CD14-positive monocyte (primary cell): ENCODE measurements around the gene ANKRD40. TPM values are rescaled to one million over a fixed set of nuclear protein-coding genes. Genes with fewer than 3 reads are reported as not detected.

Source experiments
- DNase-seq, 3 donors: peaks; one replicate each; pipeline ENCODE4 v3.0.0-alpha.2; 2011 to 2022
- H2AFZ ChIP-seq: 2 replicates; pipeline ENCODE4 v1.6.0; 2012; ENCODE audit warnings: mild to moderate bottlenecking, low read depth, low read length, inconsistent platforms; ENCODE audit not compliant: insufficient read depth, poor library complexity, severe bottlenecking
- H3K27ac ChIP-seq, 2 donors: 1 replicate in 1 of 2; 2 replicates in 1 of 2; pipeline ENCODE4 v1.5.1; 2012 to 2013; ENCODE audit warnings: low read length in 2 of 2, control low read depth in 1 of 2, inconsistent platforms in 1 of 2, low read depth in 1 of 2, mild to moderate bottlenecking in 1 of 2
- H3K27me3 ChIP-seq, 2 donors: one replicate each; pipeline versions ENCODE4 v1.6.0 to v1.6.1; 2011 to 2013; ENCODE audit warnings: low read length in 2 of 2; ENCODE audit not compliant: control insufficient read depth in 2 of 2, insufficient read depth in 2 of 2
- H3K36me3 ChIP-seq, 2 donors: replicated peaks in 1 of 2; 1 replicate in 1 of 2; 2 replicates in 1 of 2; pipeline versions ENCODE4 v1.5.1 to v1.6.1; 2012 to 2013; ENCODE audit warnings: low read length in 2 of 2, control low read depth in 1 of 2, inconsistent platforms in 1 of 2, mild to moderate bottlenecking in 1 of 2; ENCODE audit not compliant: insufficient read depth in 2 of 2, control insufficient read depth in 1 of 2
- H3K4me1 ChIP-seq, 2 donors: 1 replicate in 1 of 2; 2 replicates in 1 of 2; pipeline versions ENCODE4 v1.5.1 to v1.6.1; 2012 to 2013; ENCODE audit warnings: low read length in 2 of 2, control low read depth in 1 of 2, inconsistent platforms in 1 of 2, mild to moderate bottlenecking in 1 of 2, moderate library complexity in 1 of 2; ENCODE audit not compliant: insufficient read depth in 2 of 2, control insufficient read depth in 1 of 2
- H3K4me2 ChIP-seq: replicated peaks from 2 replicates; pipeline ENCODE3; 2012; ENCODE audit warnings: low read length, moderate library complexity, mild to moderate bottlenecking; ENCODE audit not compliant: poor library complexity, severe bottlenecking; ENCODE audit errors: extremely low read depth
- H3K4me3 ChIP-seq, 3 experiments: fragments of 200-600 bp in 1 of 3; sonication (generic) in 1 of 3; replicated peaks in 1 of 3; 1 replicate in 2 of 3; 2 replicates in 1 of 3; pipeline ENCODE4 v1.5.1; 2011 to 2013; ENCODE audit warnings: low read length in 3 of 3, mild to moderate bottlenecking in 3 of 3, control low read depth in 2 of 3, low read depth in 2 of 3, inconsistent platforms in 1 of 3, moderate library complexity in 1 of 3
- H3K79me2 ChIP-seq: 2 replicates; pipeline ENCODE4 v1.6.0; 2012; ENCODE audit warnings: mild to moderate bottlenecking, control low read depth, inconsistent platforms, low read length, moderate library complexity; ENCODE audit not compliant: insufficient read depth
- H3K9ac ChIP-seq: 2 replicates; pipeline ENCODE4 v1.6.0; 2017; ENCODE audit warnings: low read length, mild to moderate bottlenecking; ENCODE audit not compliant: insufficient read depth, poor library complexity, severe bottlenecking
- H3K9me3 ChIP-seq, 2 donors: replicated peaks in 1 of 2; 1 replicate in 1 of 2; 2 replicates in 1 of 2; pipeline versions ENCODE4 v1.5.1 to v1.6.1; 2012 to 2013; ENCODE audit warnings: low read length in 2 of 2, control low read depth in 1 of 2; ENCODE audit not compliant: control insufficient read depth in 1 of 2, insufficient read depth in 1 of 2
- H4K20me1 ChIP-seq: 2 replicates; pipeline ENCODE4 v1.6.0; 2012; ENCODE audit warnings: mild to moderate bottlenecking, low read length, control low read depth, moderate library complexity; ENCODE audit not compliant: insufficient read depth
- H3K27ac Mint-ChIP-seq, 7 donors: one replicate each; pipeline ENCODE4 v1.8.0; 2020; ENCODE audit warnings: mild to moderate bottlenecking in 7 of 7, mixed read lengths in 7 of 7, moderate library complexity in 6 of 7, inconsistent platforms in 2 of 7
- H3K27me3 Mint-ChIP-seq, 3 donors: one replicate each; pipeline ENCODE4 v1.8.0; 2021 to 2022; ENCODE audit warnings: low read depth in 3 of 3, mild to moderate bottlenecking in 3 of 3, mixed read lengths in 3 of 3, moderate library complexity in 3 of 3, inconsistent platforms in 1 of 3
- H3K36me3 Mint-ChIP-seq, 2 donors: one replicate each; pipeline ENCODE4 v1.8.0; 2020; ENCODE audit warnings: mixed read lengths in 2 of 2, inconsistent platforms in 1 of 2, mild to moderate bottlenecking in 1 of 2
- H3K4me1 Mint-ChIP-seq: one replicate; pipeline ENCODE4 v1.8.0; 2020; ENCODE audit warnings: mild to moderate bottlenecking, mixed read lengths
- H3K4me3 Mint-ChIP-seq, 2 donors: one replicate each; pipeline ENCODE4 v1.8.0; 2020; ENCODE audit warnings: mild to moderate bottlenecking in 2 of 2, mixed read lengths in 2 of 2, moderate library complexity in 1 of 2
- H3K9me3 Mint-ChIP-seq, 7 donors: one replicate each; pipeline ENCODE4 v1.8.0; 2020 to 2022; ENCODE audit warnings: mixed read lengths in 7 of 7, mild to moderate bottlenecking in 6 of 7, moderate library complexity in 6 of 7, inconsistent platforms in 2 of 7
- CTCF ChIP-seq: fragments of 200-600 bp; IDR thresholded peaks from one replicate; pipeline ENCODE4 v1.8.0; 2022; ENCODE audit warnings: antibody characterized with exemption, mild to moderate bottlenecking
- WGBS: methylation state at CpG from one replicate; pipeline ENCODE4 v1.1.5; 2013; ENCODE audit warnings: missing lambda C conversion rate; ENCODE audit not compliant: insufficient coverage; 5-methylcytosine and 5-hydroxymethylcytosine counted together
- intact Hi-C, 2 donors: fragments of 100-400 bp; cut with micrococcal nuclease; formaldehyde crosslinking; loops; one replicate each; pipeline versions ENCODE4 v1.15.0 to v1.15.1; 2023
- polyA plus RNA-seq, 3 donors: library from polyadenylated mRNA; depleted of rRNA in 1 of 3; unstranded in 2 of 3; stranded (reverse) in 1 of 3; fragments of 300-500 nt in 2 of 3; fragments of >200 nt in 1 of 3; fragmentation: Illumina TruSeq in 2 of 3; gene quantifications; 1 replicate in 2 of 3; 2 replicates in 1 of 3; pipeline ENCODE4 v1.2.3, GENCODE V29; 2012 to 2021

Gene ANKRD40
- polyA plus RNA-seq, 3 donors, result 3.4 to 21.8 (median 3.4) TPM

- no peaks in the 10 kb centered on the region for H3K27me3 ChIP-seq
These were observed 43.8 kb downstream of the ANKRD40 start for GRCh38 chr17:50663812-50664374.

GRCh38 chr17:50662632-50663225 is 45.0 kb downstream of the ANKRD40 start:
- Histone ChIP-seq H2AFZ (no peak overlapping the region), H3K79me2 (no peaks in the 10 kb centered on the region), H3K36me3 (no peaks in the 10 kb centered on the region), H3K4me1 (peaks cover 32 to 46% of the 10 kb centered on the region in 2 donors), H3K9ac (no peak overlapping the region), H3K4me2 (no peak overlapping the region), H3K27ac (peak overlapping the region in 1 of 2 donors; percentile 87), H3K27me3 (no peaks in the 10 kb centered on the region), H4K20me1 (no peaks in the 10 kb centered on the region), H3K9me3 (no peaks in the 10 kb centered on the region), H3K4me3 (no peak overlapping the region)
- H3K27ac Mint-ChIP-seq, result peak overlapping the region in 3 of 7 donors; percentile 30 to 82 (median 65)
- peaks cover 0 to 2% of the 10 kb centered on the region in 2 donors for H3K36me3 Mint-ChIP-seq
- peaks cover 0 to 8% (median 2%) of the 10 kb centered on the region in 3 donors for H3K27me3 Mint-ChIP-seq
- TF ChIP-seq CTCF, result no peak
- no peak for DNase-seq
- no peaks in the 10 kb centered on the region for H3K9me3 Mint-ChIP-seq
- intact Hi-C loops, result no loop called here
- no peak overlapping the region for H3K4me3 Mint-ChIP-seq
- peaks cover 46% of the 10 kb centered on the region for H3K4me1 Mint-ChIP-seq
- WGBS, result 94% methylated on average over 8 of the region's 9 CpGs

More at GRCh38 chr17:50663812-50664374, 43.8 kb downstream of the ANKRD40 start:
- H3K36me3 Mint-ChIP-seq, result peaks cover 0 to 2% of the 10 kb centered on the region in 2 donors
- H3K9me3 ChIP-seq, result no peaks in the 10 kb centered on the region
- no peak for DNase-seq
- no peaks in the 10 kb centered on the region for H3K79me2 ChIP-seq
- peaks cover 54% of the 10 kb centered on the region for H3K4me1 Mint-ChIP-seq
- H3K9ac ChIP-seq, result no peak overlapping the region
- H2AFZ ChIP-seq, result no peak overlapping the region
- H3K4me1 ChIP-seq, result peaks cover 32 to 57% of the 10 kb centered on the region in 2 donors
- H3K4me2 ChIP-seq, result no peak overlapping the region
- no peak overlapping the region for H3K27ac ChIP-seq
- no peak overlapping the region for H3K27ac Mint-ChIP-seq
- no peaks in the 10 kb centered on the region for H3K9me3 Mint-ChIP-seq
- H4K20me1 ChIP-seq, result no peaks in the 10 kb centered on the region
- no peak overlapping the region for H3K4me3 ChIP-seq
- intact Hi-C loops, result no loop called here
- WGBS, result 80% methylated on average over 7 of the region's 10 CpGs
- no peak overlapping the region for H3K4me3 Mint-ChIP-seq
- H3K36me3 ChIP-seq, result no peaks in the 10 kb centered on the region
- H3K27me3 Mint-ChIP-seq, result peaks cover 0 to 9% (median 4%) of the 10 kb centered on the region in 3 donors
- no peak for TF ChIP-seq CTCF
